ENCODE measurements around the gene SH3BP5.
"Not testable (repeated sequence)": the region's sequence is repeated elsewhere in the genome, so short reads cannot be mapped to it uniquely, and the experiment has no call there.

SH3BP5 gene

GRCh38 chr3:15332405-15333098 lies at the start of gene SH3BP5:
Gene SH3BP5 (minus strand): TSS chr3:15332586. CDS start chr3:15332408, 178 bp downstream.
- DNase-seq = peak; percentile 78

- no peak for DNase-seq
These were observed 48.8 kb upstream of the SH3BP5 start for GRCh38 chr3:15380980-15381890.

GRCh38 chr3:15377961-15378791 lies 45.8 kb upstream of the SH3BP5 start:
- peak; percentile 95 for DNase-seq

- DNase-seq = no peak
These were observed 43.1 kb upstream of the SH3BP5 start for GRCh38 chr3:15375461-15376000.

GRCh38 chr3:15372918-15373317 lies 40.5 kb upstream of the SH3BP5 start:
- no peak for DNase-seq

GRCh38 chr3:15368561-15369135 lies 36.3 kb upstream of the SH3BP5 start:
- DNase-seq = no peak

GRCh38 chr3:15367059-15367458 lies 34.7 kb upstream of the SH3BP5 start:
- no peak for DNase-seq

- not testable (repeated sequence) for DNase-seq
These were observed 31.7 kb upstream of the SH3BP5 start for GRCh38 chr3:15364078-15364477.

GRCh38 chr3:15361494-15362214 lies 29.3 kb upstream of the SH3BP5 start:
- DNase-seq = peak; percentile 72

GRCh38 chr3:15360788-15361493 lies 28.6 kb upstream of the SH3BP5 start:
- DNase-seq = no peak

GRCh38 chr3:15359677-15360397 lies 27.5 kb upstream of the SH3BP5 start:
- no peak for DNase-seq

- not testable (repeated sequence) for DNase-seq
These were observed 24.3 kb upstream of the SH3BP5 start for GRCh38 chr3:15356651-15357061.

GRCh38 chr3:15356176-15356575 lies 23.8 kb upstream of the SH3BP5 start:
- DNase-seq = no peak

GRCh38 chr3:15355086-15355485 lies 22.7 kb upstream of the SH3BP5 start:
- no peak for DNase-seq

- no peak for DNase-seq
These were observed 22.1 kb upstream of the SH3BP5 start for GRCh38 chr3:15354485-15354884.

- DNase-seq = no peak
These were observed 17.8 kb upstream of the SH3BP5 start for GRCh38 chr3:15350141-15350540.

GRCh38 chr3:15349438-15349837 lies 17.1 kb upstream of the SH3BP5 start:
- DNase-seq = not testable (repeated sequence)

GRCh38 chr3:15348246-15348645 lies 15.9 kb upstream of the SH3BP5 start:
- no peak for DNase-seq

- no peak for DNase-seq
These were observed 15.3 kb upstream of the SH3BP5 start for GRCh38 chr3:15347737-15348110.

- DNase-seq = no peak
These were observed 14.8 kb upstream of the SH3BP5 start for GRCh38 chr3:15347063-15347736.

Measured in activated naive CD4-positive, alpha-beta T cell treated with Interleukin-2 at 50 U/mL for 16 hours (primary cell).